ENCODE results near the gene PGP. TPM values are rescaled to one million over a fixed set of nuclear protein-coding genes. Genes with fewer than 3 reads are reported as not detected.

The PGP gene
- total RNA-seq, 1 donor from 2014 or later = 15.0 TPM

GRCh38 chr16:2189252-2189893 is 25.3 kb downstream of the PGP start:
- no peak for TF ChIP-seq CTCF (IDR thresholded peaks at IDR 0.05)
- intact Hi-C loops (cut with DNase I) = no loop called here
- ATAC-seq = no peak
- DNase-seq = no peak
- Histone ChIP-seq H3K36me3 (no peaks in the 10 kb centered on the region), H3K4me1 (no peaks in the 10 kb centered on the region), H3K27ac (no peak overlapping the region), H3K4me3 (no peak overlapping the region), H3K27me3 (peaks cover 8% of the 10 kb centered on the region), H3K9me3 (no peaks in the 10 kb centered on the region)

DNA sequence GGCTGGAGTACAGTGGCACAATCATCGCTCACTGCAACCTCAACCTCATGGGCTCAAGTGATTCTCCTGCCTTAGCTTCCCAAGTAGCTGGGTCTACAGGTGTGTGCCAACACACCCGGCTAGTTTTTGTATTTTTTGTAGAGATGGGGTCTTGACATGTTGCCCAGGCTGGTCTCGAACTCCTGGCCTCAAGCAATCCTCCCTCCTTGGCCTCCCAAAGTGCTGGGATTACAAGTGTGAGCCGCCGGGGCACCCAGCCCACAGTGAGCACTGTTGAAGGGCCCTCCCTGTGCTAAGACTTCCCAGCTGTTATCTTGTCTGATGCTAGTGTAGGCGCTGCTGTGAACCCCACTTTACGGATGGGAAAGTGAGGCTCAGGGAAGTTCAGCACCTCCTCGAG is 26.2 kb downstream of the PGP start:
- intact Hi-C loops (cut with DNase I) = no loop called here
- no peak overlapping the region for H3K4me3 ChIP-seq
- no peak overlapping the region for H3K27ac ChIP-seq
- no peak for ATAC-seq
- no peak for TF ChIP-seq CTCF (IDR thresholded peaks at IDR 0.05)
- no peak for DNase-seq
- no peaks in the 10 kb centered on the region for H3K36me3 ChIP-seq
- no peaks in the 10 kb centered on the region for H3K9me3 ChIP-seq
- H3K4me1 ChIP-seq = no peaks in the 10 kb centered on the region
- H3K27me3 ChIP-seq = no peaks in the 10 kb centered on the region

DNA sequence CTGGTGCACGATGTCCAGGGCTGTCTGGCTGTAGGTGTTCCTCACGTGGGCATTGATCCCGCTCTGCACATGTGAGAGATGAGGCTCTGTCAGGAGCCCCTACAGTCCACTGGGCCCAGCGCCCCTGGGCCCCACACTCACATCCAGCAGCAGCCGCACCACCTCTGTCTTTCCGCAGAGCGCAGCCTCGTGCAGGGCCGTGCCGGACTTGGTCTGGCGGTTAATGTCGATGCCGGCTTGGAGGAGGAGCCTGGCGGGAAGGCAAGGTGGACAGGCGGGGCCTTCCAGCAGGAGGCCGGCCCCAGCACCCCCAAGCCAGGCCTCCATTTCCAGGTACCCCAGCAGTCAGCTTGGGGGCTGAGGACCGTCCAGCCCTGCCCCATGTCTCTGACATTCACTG is 27.4 kb downstream of the PGP start:
- DNase-seq (no peak), ATAC-seq (no peak)
- H3K36me3 ChIP-seq = no peaks in the 10 kb centered on the region
- no peaks in the 10 kb centered on the region for H3K9me3 ChIP-seq
- intact Hi-C loops (cut with DNase I) = no loop called here
- no peak overlapping the region for H3K27ac ChIP-seq
- no peaks in the 10 kb centered on the region for H3K4me1 ChIP-seq
- H3K27me3 ChIP-seq = no peaks in the 10 kb centered on the region
- no peak for TF ChIP-seq CTCF (IDR thresholded peaks at IDR 0.05)
- no peak overlapping the region for H3K4me3 ChIP-seq

DNA sequence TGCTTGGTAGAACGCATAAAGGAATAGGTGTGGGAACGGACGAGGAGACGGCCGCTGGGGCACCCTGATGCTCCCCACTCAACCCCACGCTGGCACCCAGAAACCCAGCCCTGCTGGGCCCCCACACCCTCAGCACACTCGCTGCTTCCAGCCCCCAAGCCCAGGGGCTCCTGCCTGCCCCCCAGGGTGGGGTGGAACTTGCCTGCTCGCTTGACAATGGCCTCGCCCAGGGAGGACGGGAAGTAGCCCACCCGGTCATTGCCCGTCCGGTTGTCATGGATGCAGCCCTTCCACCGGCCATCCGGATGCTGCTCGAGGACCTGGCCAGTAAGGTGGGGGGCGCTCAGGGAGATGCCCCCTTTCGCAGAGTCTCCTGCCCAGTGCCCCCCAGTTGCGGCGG is 28.1 kb downstream of the PGP start:
- DNase-seq (no peak), ATAC-seq (no peak)
- H3K9me3 ChIP-seq = no peaks in the 10 kb centered on the region
- no peak overlapping the region for H3K27ac ChIP-seq
- no peaks in the 10 kb centered on the region for H3K27me3 ChIP-seq
- H3K36me3 ChIP-seq = no peaks in the 10 kb centered on the region
- intact Hi-C loops (cut with DNase I) = no loop called here
- no peak for TF ChIP-seq CTCF (IDR thresholded peaks at IDR 0.05)
- H3K4me1 ChIP-seq = no peaks in the 10 kb centered on the region
- no peak overlapping the region for H3K4me3 ChIP-seq

GRCh38 chr16:2186064-2186463 is 28.6 kb downstream of the PGP start:
- DNase-seq (no peak), ATAC-seq (no peak)
- Histone ChIP-seq H3K27me3 (no peaks in the 10 kb centered on the region), H3K4me1 (no peaks in the 10 kb centered on the region), H3K9me3 (no peaks in the 10 kb centered on the region), H3K4me3 (no peak overlapping the region), H3K36me3 (no peaks in the 10 kb centered on the region), H3K27ac (no peak overlapping the region)
- no peak for TF ChIP-seq CTCF (IDR thresholded peaks at IDR 0.05)
- intact Hi-C loops (cut with DNase I) = no loop called here

- Histone ChIP-seq H3K27ac (no peak overlapping the region), H3K27me3 (no peaks in the 10 kb centered on the region), H3K9me3 (no peaks in the 10 kb centered on the region), H3K4me3 (no peak overlapping the region), H3K4me1 (no peaks in the 10 kb centered on the region), H3K36me3 (no peaks in the 10 kb centered on the region)
- no peak for TF ChIP-seq CTCF (IDR thresholded peaks at IDR 0.05)
- no peak for DNase-seq
- no peak for ATAC-seq
- intact Hi-C loops (cut with DNase I) = no loop called here
Observed at GRCh38 chr16:2184962-2185361, 29.7 kb downstream of the PGP start.

All from upper lobe of right lung (tissue), 1 donor.